ENCODE measurements around the gene WNT3A. TPM values are rescaled to one million over a fixed set of nuclear protein-coding genes. Genes with fewer than 3 reads are reported as not detected.

WNT3A gene
- total and polyA plus RNA-seq, 2 of the 4 experiments (the other 2 are of a cell fraction) = not detected

DNA sequence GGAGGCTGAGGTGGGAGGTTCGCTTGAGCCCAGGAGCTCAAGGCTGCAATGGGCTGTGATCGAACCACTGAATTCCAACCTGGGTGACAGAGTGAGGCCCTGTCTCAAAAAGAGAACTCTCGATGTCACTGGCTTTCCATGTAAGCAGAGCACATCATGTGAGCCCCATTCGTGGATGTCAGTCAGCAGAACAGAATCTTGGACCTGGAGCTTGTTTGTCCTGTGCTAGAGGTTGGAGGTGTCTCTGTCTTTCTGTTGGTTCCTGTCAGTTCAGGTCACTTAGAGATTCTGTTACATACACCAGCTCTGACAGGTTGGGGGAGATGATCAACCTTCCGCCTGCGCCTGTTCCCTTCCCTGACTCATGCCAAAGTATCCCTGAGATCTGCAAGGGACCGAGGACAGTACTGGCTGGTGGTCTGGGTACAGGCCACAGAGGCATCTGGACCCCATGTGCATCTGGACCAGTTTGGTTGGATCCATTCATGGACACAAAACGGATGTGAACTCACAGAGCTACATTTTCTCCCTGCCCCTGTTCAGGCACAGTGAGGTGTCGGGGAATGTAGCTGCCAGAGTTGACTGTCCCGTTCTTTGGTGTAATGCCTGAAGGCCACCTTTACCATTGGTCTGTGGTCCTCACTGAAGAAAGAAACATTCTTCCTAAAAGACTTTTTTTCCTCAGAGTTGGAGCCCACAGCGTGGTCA lies 85.7 kb downstream of the WNT3A start:
- in situ Hi-C loops (cut with MboI; ENCODE audit: low sequenced_read_pairs) = no loop called here
- WGBS, 2 experiments (ENCODE audit: extremely low coverage in 2 of 2, insufficient read length in 1 of 2) = 96% methylated on average over 5 of the region's 11 CpGs; no CpG with 5 or more reads in 1 of the 2 experiments
- H3K9ac ChIP-seq (ENCODE audit: low read depth, low read length) = no peak overlapping the region

More for the DNA sequence above, 85.7 kb downstream of the WNT3A start:
- BruUV-seq (replicated peaks) = no TSS peak
- Histone ChIP-seq H3K36me3 (ENCODE audit: control insufficient read depth, insufficient read depth, low read length) (peaks cover 39% of the 10 kb centered on the region), H2BK20ac (ENCODE audit: low read depth, low read length) (no peak overlapping the region), H4K8ac (ENCODE audit: low read depth in 2 of 2, low read length in 2 of 2) (no peak overlapping the region), H3K14ac (replicated peaks; ENCODE audit: low read depth, low read length) (no peak overlapping the region), H3K4me1 (ENCODE audit: control insufficient read depth, insufficient read depth, low read length) (peaks cover 21% of the 10 kb centered on the region), H3K4ac (ENCODE audit: low read depth, low read length) (no peak overlapping the region), H2AFZ (replicated peaks; ENCODE audit: low read length, poor library complexity) (no peak overlapping the region), H3K4me2 (ENCODE audit: low read depth, low read length) (no peak overlapping the region), H3K79me1 (ENCODE audit: low read depth in 1 of 2, low read length in 2 of 2) (peaks cover 0 to 52% of the 10 kb centered on the region in 2 experiments; a peak in 2 of 4 replicates), H2BK5ac (ENCODE audit: low read depth, low read length, poor library complexity, severe bottlenecking) (no peak overlapping the region), H3K56ac (ENCODE audit: extremely low read depth, insufficient read depth, low read length) (no peak overlapping the region), H4K20me1 (ENCODE audit: insufficient read depth, low read length) (peaks cover 100% of the 10 kb centered on the region), H2BK15ac (ENCODE audit: low read depth, low read length) (no peak overlapping the region), H3K27ac (ENCODE audit: insufficient read depth, low read length) (no peak overlapping the region), H3K9me3 (ENCODE audit: control insufficient read depth, insufficient read depth, low read length) (peaks cover 9% of the 10 kb centered on the region; the same call in 1 of the 2 replicates), H4K5ac (ENCODE audit: low read depth, low read length) (no peak overlapping the region), H3K4me3 (ENCODE audit: insufficient read depth, low read depth, low read length) (no peak overlapping the region), H3K9me1 (ENCODE audit: insufficient read depth, low read length) (peaks cover 46% of the 10 kb centered on the region), H2AK9ac (replicated peaks; ENCODE audit: low read depth, low read length, poor library complexity) (no peak overlapping the region), H2AK5ac (ENCODE audit: low read depth, low read length) (no peak overlapping the region), H3K18ac (ENCODE audit: low read depth, low read length) (no peak overlapping the region), H3K27me3 (ENCODE audit: control insufficient read depth, insufficient read depth, low read length) (no peaks in the 10 kb centered on the region), H4K91ac (ENCODE audit: insufficient read depth, low read depth, low read length) (no peak overlapping the region), H2BK120ac (ENCODE audit: low read depth, low read length) (no peak overlapping the region), H3K23ac (ENCODE audit: low read depth, low read length) (no peak overlapping the region)
- no peak for ATAC-seq (ENCODE audit: low read depth)
- intact Hi-C loops (cut with micrococcal nuclease) (no loop called here), dilution Hi-C loops (cut with HindIII; ENCODE audit: low sequenced_read_pairs, unreplicated experiment) (no loop called here)
- ChIA-PET POLR2A (ENCODE audit: unreplicated experiment) (no interaction called here), CTCF (interaction anchor here (0.7 kb wide), 1 partner anchor 94 kb away, joined by 3 read pairs; no protein-coding TSS in a partner anchor)
- DNase-seq = no peak
- TF ChIP-seq RFX5 (IDR thresholded peaks at IDR 0.05; ENCODE audit: low read depth, low read length) (no peak), MAFK (IDR thresholded peaks at IDR 0.05; ENCODE audit: low read depth, low read length) (no peak), RCOR1 (IDR thresholded peaks at IDR 0.05; ENCODE audit: insufficient replicate concordance, low read length) (no peak), SMC3 (IDR thresholded peaks at IDR 0.05; ENCODE audit: low read depth, low read length) (no peak), POLR2A (IDR thresholded peaks at IDR 0.05; ENCODE audit: low read depth, low read length) (no peak), MXI1 (IDR thresholded peaks at IDR 0.05; ENCODE audit: borderline replicate concordance, low read depth, low read length) (no peak), RAD21 (IDR thresholded peaks at IDR 0.05; ENCODE audit: low read length) (no peak), NFE2L2 (IDR thresholded peaks at IDR 0.05; ENCODE audit: low read depth, low read length) (no peak), CEBPB (IDR thresholded peaks at IDR 0.05; ENCODE audit: low read depth, low read length) (no peak), MAZ (IDR thresholded peaks at IDR 0.05; ENCODE audit: borderline replicate concordance, low read depth, low read length) (no peak), CHD1 (IDR thresholded peaks at IDR 0.05; ENCODE audit: low read depth, low read length) (no peak), BHLHE40 (IDR thresholded peaks at IDR 0.05; ENCODE audit: low read depth, low read length) (no peak), FOS (IDR thresholded peaks at IDR 0.05; ENCODE audit: low read depth, low read length) (no peak)
- TF ChIP-seq, protein P1, sequence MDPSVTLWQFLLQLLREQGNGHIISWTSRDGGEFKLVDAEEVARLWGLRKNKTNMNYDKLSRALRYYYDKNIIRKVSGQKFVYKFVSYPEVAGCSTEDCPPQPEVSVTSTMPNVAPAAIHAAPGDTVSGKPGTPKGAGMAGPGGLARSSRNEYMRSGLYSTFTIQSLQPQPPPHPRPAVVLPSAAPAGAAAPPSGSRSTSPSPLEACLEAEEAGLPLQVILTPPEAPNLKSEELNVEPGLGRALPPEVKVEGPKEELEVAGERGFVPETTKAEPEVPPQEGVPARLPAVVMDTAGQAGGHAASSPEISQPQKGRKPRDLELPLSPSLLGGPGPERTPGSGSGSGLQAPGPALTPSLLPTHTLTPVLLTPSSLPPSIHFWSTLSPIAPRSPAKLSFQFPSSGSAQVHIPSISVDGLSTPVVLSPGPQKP (IDR thresholded peaks at IDR 0.05; ENCODE audit: borderline replicate concordance, low read depth, low read length) = no peak
- TF ChIP-seq, protein P2, sequence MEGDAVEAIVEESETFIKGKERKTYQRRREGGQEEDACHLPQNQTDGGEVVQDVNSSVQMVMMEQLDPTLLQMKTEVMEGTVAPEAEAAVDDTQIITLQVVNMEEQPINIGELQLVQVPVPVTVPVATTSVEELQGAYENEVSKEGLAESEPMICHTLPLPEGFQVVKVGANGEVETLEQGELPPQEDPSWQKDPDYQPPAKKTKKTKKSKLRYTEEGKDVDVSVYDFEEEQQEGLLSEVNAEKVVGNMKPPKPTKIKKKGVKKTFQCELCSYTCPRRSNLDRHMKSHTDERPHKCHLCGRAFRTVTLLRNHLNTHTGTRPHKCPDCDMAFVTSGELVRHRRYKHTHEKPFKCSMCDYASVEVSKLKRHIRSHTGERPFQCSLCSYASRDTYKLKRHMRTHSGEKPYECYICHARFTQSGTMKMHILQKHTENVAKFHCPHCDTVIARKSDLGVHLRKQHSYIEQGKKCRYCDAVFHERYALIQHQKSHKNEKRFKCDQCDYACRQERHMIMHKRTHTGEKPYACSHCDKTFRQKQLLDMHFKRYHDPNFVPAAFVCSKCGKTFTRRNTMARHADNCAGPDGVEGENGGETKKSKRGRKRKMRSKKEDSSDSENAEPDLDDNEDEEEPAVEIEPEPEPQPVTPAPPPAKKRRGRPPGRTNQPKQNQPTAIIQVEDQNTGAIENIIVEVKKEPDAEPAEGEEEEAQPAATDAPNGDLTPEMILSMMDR (conservative IDR thresholded peaks at IDR 0.05; ENCODE audit: low read depth, low read length) = no peak
- TF ChIP-seq, protein P3, sequence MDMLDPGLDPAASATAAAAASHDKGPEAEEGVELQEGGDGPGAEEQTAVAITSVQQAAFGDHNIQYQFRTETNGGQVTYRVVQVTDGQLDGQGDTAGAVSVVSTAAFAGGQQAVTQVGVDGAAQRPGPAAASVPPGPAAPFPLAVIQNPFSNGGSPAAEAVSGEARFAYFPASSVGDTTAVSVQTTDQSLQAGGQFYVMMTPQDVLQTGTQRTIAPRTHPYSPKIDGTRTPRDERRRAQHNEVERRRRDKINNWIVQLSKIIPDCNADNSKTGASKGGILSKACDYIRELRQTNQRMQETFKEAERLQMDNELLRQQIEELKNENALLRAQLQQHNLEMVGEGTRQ (IDR thresholded peaks at IDR 0.05; ENCODE audit: low read depth, low read length) = no peak
